AG10803 (cell line): Measurements from ENCODE around the gene POLA1.
A peak's percentile ranks its signal among the peaks of the same experiment; 100 is the strongest.

Experiments used
- DNase-seq: peaks from one replicate; pipeline ENCODE4 v3.0.0; 2010; ENCODE audit warnings: low read depth
- H3K4me3 ChIP-seq: 2 replicates; pipeline ENCODE4 v1.5.1; 2011; ENCODE audit warnings: mild to moderate bottlenecking, low read length, control low read depth
- TF ChIP-seq, protein P1 (sequence below): conservative IDR thresholded peaks from 2 replicates; pipeline ENCODE4 v1.5.1; 2011; ENCODE audit warnings: mild to moderate bottlenecking, low read length, control low read depth, inconsistent platforms

POLA1 gene

DNA sequence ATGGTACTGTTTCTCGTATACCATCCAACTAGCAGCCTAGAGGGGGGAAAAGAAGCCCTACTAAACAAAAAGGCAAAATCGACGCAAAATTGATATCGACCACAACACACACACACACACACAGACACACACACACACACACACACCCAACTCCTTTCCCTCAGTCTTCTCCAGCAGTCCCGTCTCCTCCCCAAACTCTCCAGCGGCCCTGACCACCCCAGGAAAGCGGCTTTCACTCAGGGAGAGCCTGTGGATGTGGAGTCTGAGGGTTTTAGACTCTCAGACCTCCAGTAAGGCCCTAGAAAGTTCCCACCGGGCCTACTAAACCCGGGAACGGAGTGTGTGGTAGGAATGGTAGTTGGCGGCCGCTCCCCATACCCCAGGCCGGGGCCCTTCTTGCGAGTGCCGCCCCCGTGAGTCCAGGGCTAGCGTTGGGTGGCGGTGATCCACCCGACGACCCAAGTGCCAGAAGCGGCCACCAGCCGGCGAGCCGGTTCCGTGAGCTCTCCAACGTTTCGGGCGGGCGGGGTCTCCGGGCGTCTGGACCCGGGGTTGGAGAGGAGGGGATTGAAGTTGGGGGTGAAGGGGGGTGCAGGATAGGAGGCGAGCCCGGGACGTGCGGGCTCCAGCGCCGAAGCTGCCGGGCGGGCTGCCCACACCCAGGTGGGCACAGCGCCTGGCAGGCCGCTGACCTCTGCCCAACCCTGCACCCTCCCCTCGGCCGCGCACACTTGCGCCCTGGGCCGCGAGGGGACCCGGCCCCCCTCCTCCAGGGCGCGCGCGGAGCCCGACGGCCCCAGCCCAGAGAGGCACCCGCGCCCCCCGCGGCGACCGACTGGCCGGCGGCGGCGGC is 308.3 kb downstream of the POLA1 start:
- TF ChIP-seq, protein P1, sequence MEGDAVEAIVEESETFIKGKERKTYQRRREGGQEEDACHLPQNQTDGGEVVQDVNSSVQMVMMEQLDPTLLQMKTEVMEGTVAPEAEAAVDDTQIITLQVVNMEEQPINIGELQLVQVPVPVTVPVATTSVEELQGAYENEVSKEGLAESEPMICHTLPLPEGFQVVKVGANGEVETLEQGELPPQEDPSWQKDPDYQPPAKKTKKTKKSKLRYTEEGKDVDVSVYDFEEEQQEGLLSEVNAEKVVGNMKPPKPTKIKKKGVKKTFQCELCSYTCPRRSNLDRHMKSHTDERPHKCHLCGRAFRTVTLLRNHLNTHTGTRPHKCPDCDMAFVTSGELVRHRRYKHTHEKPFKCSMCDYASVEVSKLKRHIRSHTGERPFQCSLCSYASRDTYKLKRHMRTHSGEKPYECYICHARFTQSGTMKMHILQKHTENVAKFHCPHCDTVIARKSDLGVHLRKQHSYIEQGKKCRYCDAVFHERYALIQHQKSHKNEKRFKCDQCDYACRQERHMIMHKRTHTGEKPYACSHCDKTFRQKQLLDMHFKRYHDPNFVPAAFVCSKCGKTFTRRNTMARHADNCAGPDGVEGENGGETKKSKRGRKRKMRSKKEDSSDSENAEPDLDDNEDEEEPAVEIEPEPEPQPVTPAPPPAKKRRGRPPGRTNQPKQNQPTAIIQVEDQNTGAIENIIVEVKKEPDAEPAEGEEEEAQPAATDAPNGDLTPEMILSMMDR = no peak
- no peak for DNase-seq
- no peak overlapping the region for H3K4me3 ChIP-seq

GRCh38 chrX:25002661-25003020 is 308.9 kb downstream of the POLA1 start:
- no peak for DNase-seq
- TF ChIP-seq, protein P1 = no peak
- no peak overlapping the region for H3K4me3 ChIP-seq

DNA sequence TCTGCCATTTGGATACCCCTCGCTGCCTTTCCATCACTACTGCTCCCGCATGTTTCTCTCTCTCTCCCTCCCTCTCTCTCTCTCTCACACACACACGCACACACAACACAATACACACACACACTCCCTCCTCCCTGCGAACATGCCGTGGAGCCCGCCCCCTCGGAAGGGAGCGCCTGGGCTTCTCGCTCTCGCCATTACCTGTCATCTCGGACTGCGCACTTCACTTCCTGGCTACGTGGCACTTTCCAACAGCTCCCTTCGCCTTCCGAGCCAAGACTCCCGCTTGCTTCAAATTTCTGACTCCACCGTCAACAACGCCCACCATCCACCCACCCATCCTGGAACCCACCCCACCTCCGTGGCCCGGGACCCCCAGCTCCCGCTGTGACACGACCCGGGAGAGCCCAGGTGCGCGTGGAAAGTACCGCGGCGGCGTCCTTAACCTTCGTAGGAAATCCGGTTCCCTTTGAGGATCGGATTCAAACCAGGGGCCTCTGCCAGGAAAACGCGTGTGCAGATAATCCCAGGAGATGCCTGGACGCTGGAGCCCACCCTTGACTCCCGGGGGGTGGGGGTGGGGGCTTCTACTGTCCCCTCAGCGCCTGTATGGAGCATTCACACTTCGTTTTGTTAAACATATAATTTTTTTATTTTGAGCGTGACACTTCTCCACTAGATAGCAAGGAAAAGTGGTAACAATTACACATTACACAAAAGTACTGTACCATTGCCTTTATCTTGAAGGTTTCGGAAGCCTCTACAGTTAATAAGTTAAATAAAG is 309.5 kb downstream of the POLA1 start:
- H3K4me3 ChIP-seq = no peak overlapping the region
- TF ChIP-seq, protein P1 = no peak
- DNase-seq = no peak

DNA sequence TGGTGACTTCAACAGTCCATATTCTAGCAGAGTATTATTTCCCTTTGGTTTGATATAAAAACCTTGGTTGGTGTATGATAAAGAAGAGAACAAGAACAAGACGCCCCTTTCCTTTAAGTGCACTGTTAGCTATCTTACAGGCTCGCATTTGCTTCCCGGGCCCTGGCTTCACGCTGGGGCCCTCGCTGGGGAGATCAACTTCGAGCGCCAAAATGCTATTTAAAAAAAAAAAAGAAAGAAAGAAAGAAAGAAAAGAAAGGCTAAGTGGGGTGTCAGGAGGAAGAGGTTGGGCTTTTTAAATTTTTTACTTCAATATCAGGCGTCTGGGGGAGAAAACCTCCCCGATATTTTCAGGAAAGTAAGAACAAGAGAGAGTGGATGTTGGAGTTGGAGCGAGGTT is 310.3 kb downstream of the POLA1 start:
- TF ChIP-seq, protein P1 = no peak
- no peak overlapping the region for H3K4me3 ChIP-seq
- DNase-seq = no peak

DNA sequence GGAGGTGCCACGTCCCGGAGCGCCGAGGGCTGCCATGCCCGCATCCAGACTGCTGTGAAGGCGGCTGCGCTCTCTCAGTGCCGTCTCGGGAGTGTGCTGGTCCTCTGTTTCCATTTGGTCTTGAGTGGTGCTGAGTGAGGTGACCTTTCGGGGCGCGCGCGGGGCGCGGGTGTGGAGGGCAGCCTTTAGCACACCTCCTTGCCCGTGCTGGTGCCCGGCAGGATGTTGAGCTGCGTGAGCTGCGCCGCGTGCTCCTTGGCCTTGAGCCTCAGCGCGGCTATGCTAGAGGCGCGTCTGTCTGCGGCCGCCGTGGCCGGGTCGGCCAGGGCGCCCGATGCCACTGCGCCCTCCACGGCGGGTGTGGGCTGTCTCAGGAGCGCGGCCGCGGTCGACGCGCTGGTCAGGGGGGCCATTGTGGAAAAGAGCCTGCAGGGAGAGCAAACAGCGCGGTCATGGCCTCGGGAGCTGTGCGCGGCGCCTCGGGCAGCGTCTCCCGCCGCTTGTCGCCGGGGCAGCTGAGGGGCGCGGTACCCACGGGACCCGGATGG is 310.8 kb downstream of the POLA1 start:
- DNase-seq = no peak
- TF ChIP-seq, protein P1 = no peak
- no peak overlapping the region for H3K4me3 ChIP-seq

DNA sequence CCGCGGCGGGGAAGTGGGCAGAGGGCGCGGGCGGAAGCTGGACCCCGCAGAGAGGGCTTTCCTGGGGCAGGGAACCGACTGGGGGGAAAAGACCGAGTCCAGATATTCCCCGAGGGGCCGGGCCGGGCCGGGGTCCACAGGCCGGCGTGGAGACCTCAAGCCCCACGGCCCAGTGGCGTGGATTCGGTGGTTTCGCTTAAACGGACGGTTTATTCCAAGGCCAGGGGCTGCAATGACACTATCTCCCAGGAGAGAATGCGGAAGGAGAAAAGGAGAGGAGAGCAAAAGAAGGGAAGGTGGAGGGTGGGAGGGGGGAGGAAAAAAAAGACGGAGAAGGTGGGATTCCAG is 311.3 kb downstream of the POLA1 start:
- H3K4me3 ChIP-seq = peak overlapping the region; percentile 29; the same call in 1 of the 2 replicates
- TF ChIP-seq, protein P1 = no peak

More for the DNA sequence above, 311.3 kb downstream of the POLA1 start:
- no peak for DNase-seq
